SK-N-MC (cell line): ENCODE results near the gene FLG.
"Not testable (repeated sequence)": the region's sequence is repeated elsewhere in the genome, so short reads cannot be mapped to it uniquely, and the experiment has no call there.

Experiments
- EZH2 ChIP-seq: fragments of 200-600 bp; sonication (generic); IDR thresholded peaks from one replicate; pipeline ENCODE4 v1.6.1; 2017; ENCODE audit warnings: antibody characterized with exemption
- POLR2AphosphoS5 ChIP-seq: IDR thresholded peaks from 2 replicates; pipeline ENCODE4 v1.6.1; 2012; ENCODE audit warnings: mild to moderate bottlenecking, low read depth, low read length, borderline replicate concordance

DNA sequence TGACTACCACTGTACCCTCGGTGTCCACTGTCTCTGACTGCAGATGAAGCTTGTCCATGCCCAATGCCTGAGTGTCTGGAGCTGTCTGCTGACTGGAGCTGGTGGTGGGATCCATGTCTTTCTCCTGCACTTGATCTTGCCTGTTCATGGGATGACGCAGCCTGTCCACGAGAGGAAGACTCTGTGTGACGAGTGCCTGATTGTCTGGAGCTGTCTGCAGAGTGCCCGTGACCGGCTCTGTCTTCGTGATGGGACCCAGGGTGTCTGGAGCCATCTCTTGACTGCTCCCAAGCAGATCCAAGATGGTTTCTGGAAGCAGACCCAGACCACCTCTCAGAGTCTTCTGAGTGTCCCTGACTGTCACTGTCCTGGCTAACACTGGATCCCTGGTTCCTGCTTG is 16.3 kb downstream of the FLG start:
- not testable (repeated sequence) for TF ChIP-seq EZH2, POLR2AphosphoS5
